DOHH2 (cell line): ENCODE data around the gene CCR6.

Source experiments
- H3F3A ChIP-seq: fragments of 200-600 bp; sonication (generic), shearing (Covaris generic); 2 replicates; pipeline ENCODE4 v1.6.0; 2016; ENCODE audit warnings: antibody characterized with exemption, mild to moderate bottlenecking; ENCODE audit not compliant: control insufficient read depth, insufficient read depth
- H3K27ac ChIP-seq: fragments of 200-600 bp; sonication (generic); 2 replicates; pipeline ENCODE4 v1.5.1; 2014; ENCODE audit warnings: low read depth, mild to moderate bottlenecking, low read length, moderate library complexity
- H3K27me3 ChIP-seq: fragments of 200-600 bp; sonication (generic); 2 replicates; pipeline ENCODE4 v1.6.1; 2014; ENCODE audit warnings: mild to moderate bottlenecking, low read length, mixed read lengths; ENCODE audit not compliant: control insufficient read depth
- H3K36me3 ChIP-seq: fragments of 200-600 bp; sonication (generic); 2 replicates; pipeline ENCODE4 v1.6.1; 2014; ENCODE audit warnings: mild to moderate bottlenecking, low read length, moderate library complexity, mixed read lengths; ENCODE audit not compliant: control insufficient read depth
- H3K4me1 ChIP-seq: fragments of 200-600 bp; sonication (generic); 2 replicates; pipeline ENCODE4 v1.6.1; 2014; ENCODE audit warnings: mild to moderate bottlenecking, low read length, mixed read lengths; ENCODE audit not compliant: control insufficient read depth
- H3K4me2 ChIP-seq: fragments of 200-600 bp; sonication (generic); 2 replicates; pipeline ENCODE4 v1.6.0; 2014; ENCODE audit warnings: mild to moderate bottlenecking, low read length, moderate library complexity
- H3K4me3 ChIP-seq: fragments of 200-600 bp; sonication (generic); 2 replicates; pipeline ENCODE4 v1.5.1; 2014; ENCODE audit warnings: mild to moderate bottlenecking, low read length, mixed read lengths
- H3K79me2 ChIP-seq: fragments of 200-600 bp; sonication (generic); 2 replicates; pipeline ENCODE4 v1.6.1; 2014; ENCODE audit warnings: mild to moderate bottlenecking, low read length, mixed read lengths; ENCODE audit not compliant: control insufficient read depth
- H3K9me2 ChIP-seq: fragments of 200-600 bp; sonication (generic); replicated peaks from 2 replicates; pipeline ENCODE4 v1.6.1; 2014; ENCODE audit warnings: mild to moderate bottlenecking, low read length, mixed read lengths; ENCODE audit not compliant: control insufficient read depth
- H3K9me3 ChIP-seq: fragments of 200-600 bp; sonication (generic); 2 replicates; pipeline ENCODE4 v1.6.1; 2014; ENCODE audit warnings: antibody characterized with exemption, low read length, mixed read lengths; ENCODE audit not compliant: control insufficient read depth, insufficient read depth
- H4K20me1 ChIP-seq: fragments of 200-600 bp; sonication (generic); 2 replicates; pipeline ENCODE4 v1.6.0; 2014; ENCODE audit warnings: low read depth, mild to moderate bottlenecking, antibody characterized with exemption, low read length, moderate library complexity; ENCODE audit not compliant: control insufficient read depth, insufficient read depth
- CTCF ChIP-seq: fragments of 200-600 bp; sonication (generic); IDR thresholded peaks from one replicate; pipeline ENCODE4 v1.5.1; 2014; ENCODE audit warnings: antibody characterized with exemption, mild to moderate bottlenecking, low read depth, low read length; ENCODE audit not compliant: poor library complexity, severe bottlenecking
- EZH2phosphoT487 ChIP-seq: fragments of 200-600 bp; sonication (generic); IDR thresholded peaks from 2 replicates; pipeline ENCODE4 v1.6.1; 2017; ENCODE audit warnings: borderline replicate concordance, mild to moderate bottlenecking, antibody characterized with exemption, low read length, moderate library complexity, mixed read lengths

CCR6 gene

GRCh38 chr6:167091805-167092107 is 31.1 kb upstream of the CCR6 start:
- peak overlapping the region; percentile 86 for H3K4me2 ChIP-seq
- H3K36me3 ChIP-seq: no peaks in the 10 kb centered on the region
- H3K79me2 ChIP-seq: no peaks in the 10 kb centered on the region
- H3F3A ChIP-seq: peaks cover 60% of the 10 kb centered on the region
- H4K20me1 ChIP-seq: no peaks in the 10 kb centered on the region
- TF ChIP-seq EZH2phosphoT487: no peak
- TF ChIP-seq CTCF: no peak
- peak overlapping the region; percentile 66 for H3K4me3 ChIP-seq
- peak overlapping the region; percentile 70 for H3K27ac ChIP-seq
- H3K9me2 ChIP-seq: no peaks in the 10 kb centered on the region
- H3K9me3 ChIP-seq: peaks cover 6% of the 10 kb centered on the region; the same call in 1 of the 2 replicates
- peaks cover 87% of the 10 kb centered on the region for H3K4me1 ChIP-seq
- H3K27me3 ChIP-seq: no peaks in the 10 kb centered on the region

DNA sequence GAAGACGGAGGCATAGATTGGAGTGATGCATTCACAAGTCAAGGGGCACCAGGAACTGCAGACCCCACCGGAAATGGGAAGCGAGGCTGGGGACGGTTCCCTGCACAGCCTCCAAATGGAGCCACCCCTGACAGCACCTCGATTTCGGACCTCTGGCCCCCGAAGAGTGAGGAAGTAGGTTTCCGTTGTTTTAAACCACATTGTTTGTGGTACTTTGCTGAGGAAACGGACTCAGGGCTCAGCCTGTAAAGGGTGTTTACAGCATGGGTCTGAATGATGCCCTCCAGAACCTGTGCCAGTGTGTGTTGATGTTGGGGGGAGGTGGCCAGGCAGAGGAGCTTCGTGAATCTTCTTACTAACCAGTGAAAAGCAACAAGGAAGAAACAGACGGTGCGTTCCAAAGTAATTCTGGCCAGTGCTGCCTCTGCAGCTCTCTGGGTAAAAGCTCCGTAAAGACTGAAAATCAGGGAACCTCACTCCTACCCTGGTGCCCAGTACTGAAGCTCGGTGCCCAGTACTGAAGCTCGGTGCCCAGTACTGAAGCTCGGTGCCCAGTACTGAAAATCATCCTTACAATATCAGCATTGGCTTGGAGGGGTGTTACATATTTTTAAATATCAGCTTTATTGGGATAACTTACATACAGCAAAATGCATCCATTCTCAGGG is 30.1 kb upstream of the CCR6 start:
- TF ChIP-seq CTCF (no peak), EZH2phosphoT487 (no peak)
- H3K4me1 ChIP-seq: peaks cover 90% of the 10 kb centered on the region
- peak overlapping the region; percentile 70 for H3K4me3 ChIP-seq
- H4K20me1 ChIP-seq: no peaks in the 10 kb centered on the region
- H3K9me3 ChIP-seq: no peaks in the 10 kb centered on the region
- peaks cover 60% of the 10 kb centered on the region for H3F3A ChIP-seq
- H3K27ac ChIP-seq: no peak overlapping the region
- H3K79me2 ChIP-seq: no peaks in the 10 kb centered on the region
- H3K9me2 ChIP-seq: no peaks in the 10 kb centered on the region
- H3K27me3 ChIP-seq: no peaks in the 10 kb centered on the region
- H3K4me2 ChIP-seq: peak overlapping the region; percentile 80
- H3K36me3 ChIP-seq: no peaks in the 10 kb centered on the region

DNA sequence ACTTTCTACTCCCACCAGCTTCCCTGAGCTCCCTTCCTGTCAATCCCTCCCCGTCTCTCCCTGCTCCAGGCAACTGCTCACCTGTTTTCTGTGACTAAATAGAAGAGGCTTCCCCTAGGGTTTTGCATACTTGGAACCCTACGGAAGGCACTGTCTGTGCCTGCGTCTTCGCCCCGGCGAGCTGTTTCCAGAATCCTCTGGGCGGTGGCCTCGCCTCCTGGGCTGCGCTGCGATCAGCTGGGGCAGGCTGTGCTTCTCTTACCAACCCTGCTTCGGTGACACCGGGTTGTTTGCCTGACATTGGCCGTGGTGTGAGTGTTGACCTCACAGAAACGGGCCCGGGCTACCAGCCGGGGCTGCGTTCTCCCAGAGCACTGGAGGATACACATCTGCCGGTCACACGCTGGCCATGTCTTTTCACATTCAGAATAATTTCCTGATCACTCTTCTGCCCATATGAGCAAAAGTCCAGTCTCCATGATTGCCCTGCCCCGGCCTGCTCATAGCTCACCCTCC is 29.4 kb upstream of the CCR6 start:
- Histone ChIP-seq H3K4me3 (peak overlapping the region; percentile 70), H3K9me2 (no peaks in the 10 kb centered on the region), H3K4me1 (peaks cover 90% of the 10 kb centered on the region), H3K9me3 (no peaks in the 10 kb centered on the region), H3K4me2 (peak overlapping the region; percentile 80), H3K27me3 (no peaks in the 10 kb centered on the region; the same call in 1 of the 2 replicates), H4K20me1 (no peaks in the 10 kb centered on the region), H3F3A (peaks cover 56% of the 10 kb centered on the region), H3K36me3 (no peaks in the 10 kb centered on the region), H3K27ac (peak overlapping the region; percentile 62; the same call in 1 of the 2 replicates), H3K79me2 (no peaks in the 10 kb centered on the region)
- TF ChIP-seq EZH2phosphoT487 (no peak), CTCF (no peak)
